Activated T-cell treated with anti-CD3 and anti-CD28 coated beads, Interleukin-2, amount 50 U/mL, for 24 hours (primary cell): ENCODE data around the gene AGXT.

Experiments
- DNase-seq: peaks from one replicate; pipeline ENCODE4 v3.0.0-alpha.2; 2020
- H3K27ac Mint-ChIP-seq: 2 replicates; pipeline ENCODE4 v1.8.0; 2020; ENCODE audit warnings: mild to moderate bottlenecking, mixed read lengths
- H3K27me3 Mint-ChIP-seq: 2 replicates; pipeline ENCODE4 v1.8.0; 2020; ENCODE audit warnings: mixed read lengths
- H3K36me3 Mint-ChIP-seq: 2 replicates; pipeline ENCODE4 v1.8.0; 2020; ENCODE audit warnings: low read depth, mixed read lengths
- H3K4me1 Mint-ChIP-seq: 2 replicates; pipeline ENCODE4 v1.8.0; 2020; ENCODE audit warnings: low read depth, mixed read lengths
- H3K4me3 Mint-ChIP-seq: 2 replicates; pipeline ENCODE4 v1.8.0; 2020; ENCODE audit warnings: mild to moderate bottlenecking, moderate library complexity, mixed read lengths
- H3K9me3 Mint-ChIP-seq: 2 replicates; pipeline ENCODE4 v1.8.0; 2020; ENCODE audit warnings: mixed read lengths

AGXT gene

DNA sequence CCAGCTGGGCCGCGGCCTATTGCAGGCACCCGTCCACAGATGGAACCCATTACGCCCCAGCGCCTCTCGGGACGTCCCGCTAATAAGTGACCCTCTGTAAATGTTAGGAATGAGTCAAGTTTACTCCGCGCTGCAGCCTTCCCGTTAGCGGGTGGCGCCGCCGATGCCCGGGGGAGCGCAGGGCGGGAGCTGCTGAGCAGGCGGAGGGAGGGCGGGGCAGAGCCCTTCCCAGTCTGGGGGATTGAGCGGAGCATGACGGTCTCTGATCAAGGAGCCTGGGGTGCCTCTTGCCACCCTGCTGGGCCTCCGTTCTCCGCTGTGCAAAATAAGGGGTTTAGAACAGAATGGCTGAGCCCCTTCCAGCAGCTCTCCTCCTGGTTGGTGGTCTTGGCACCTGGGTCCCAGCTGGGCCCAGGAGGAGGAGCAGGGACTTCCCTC, 48.0 kb downstream of the AGXT start:
- Mint-ChIP-seq H3K27ac (no peak overlapping the region), H3K4me3 (no peak overlapping the region), H3K36me3 (no peaks in the 10 kb centered on the region), H3K4me1 (peaks cover 2% of the 10 kb centered on the region), H3K9me3 (no peaks in the 10 kb centered on the region), H3K27me3 (peaks cover 45% of the 10 kb centered on the region)
- DNase-seq = no peak

DNA sequence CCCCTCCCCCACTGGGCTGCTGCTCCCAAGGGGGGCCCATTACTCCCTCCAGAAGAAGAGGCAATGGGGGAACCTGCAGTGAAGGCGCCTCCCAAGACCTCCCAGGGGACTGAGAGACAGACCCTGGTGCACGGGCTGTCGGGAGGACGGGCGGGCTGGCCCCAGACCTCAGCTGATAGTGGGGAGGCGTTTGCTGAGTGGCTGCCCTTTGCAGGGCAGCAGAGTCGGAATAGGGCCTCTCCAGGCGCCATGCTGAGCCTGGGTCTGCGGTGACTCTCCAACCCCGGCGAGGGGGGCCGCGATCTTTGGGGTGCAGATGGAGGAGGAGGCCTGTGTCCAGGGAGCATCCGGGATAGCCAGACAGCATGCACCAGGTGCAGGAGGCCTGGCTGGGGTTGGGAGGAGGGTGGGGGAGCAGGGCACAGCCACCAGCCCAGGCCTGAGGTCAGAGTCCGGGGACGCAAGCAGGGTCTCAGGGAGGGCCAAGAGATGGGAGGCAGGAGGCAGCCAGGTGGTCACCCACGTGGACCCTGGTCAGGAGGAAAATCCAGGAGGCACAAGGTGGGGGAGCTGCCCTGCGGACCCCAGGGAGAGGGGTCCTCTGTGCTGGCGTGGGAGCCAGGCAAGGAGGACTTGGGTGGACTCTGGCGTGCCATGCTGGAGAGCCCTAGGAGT, 48.5 kb downstream of the AGXT start:
- peaks cover 40% of the 10 kb centered on the region for H3K27me3 Mint-ChIP-seq
- H3K9me3 Mint-ChIP-seq = no peaks in the 10 kb centered on the region
- peaks cover 2% of the 10 kb centered on the region for H3K4me1 Mint-ChIP-seq
- no peak overlapping the region for H3K4me3 Mint-ChIP-seq
- DNase-seq = no peak
- H3K36me3 Mint-ChIP-seq = no peaks in the 10 kb centered on the region
- no peak overlapping the region for H3K27ac Mint-ChIP-seq

DNA sequence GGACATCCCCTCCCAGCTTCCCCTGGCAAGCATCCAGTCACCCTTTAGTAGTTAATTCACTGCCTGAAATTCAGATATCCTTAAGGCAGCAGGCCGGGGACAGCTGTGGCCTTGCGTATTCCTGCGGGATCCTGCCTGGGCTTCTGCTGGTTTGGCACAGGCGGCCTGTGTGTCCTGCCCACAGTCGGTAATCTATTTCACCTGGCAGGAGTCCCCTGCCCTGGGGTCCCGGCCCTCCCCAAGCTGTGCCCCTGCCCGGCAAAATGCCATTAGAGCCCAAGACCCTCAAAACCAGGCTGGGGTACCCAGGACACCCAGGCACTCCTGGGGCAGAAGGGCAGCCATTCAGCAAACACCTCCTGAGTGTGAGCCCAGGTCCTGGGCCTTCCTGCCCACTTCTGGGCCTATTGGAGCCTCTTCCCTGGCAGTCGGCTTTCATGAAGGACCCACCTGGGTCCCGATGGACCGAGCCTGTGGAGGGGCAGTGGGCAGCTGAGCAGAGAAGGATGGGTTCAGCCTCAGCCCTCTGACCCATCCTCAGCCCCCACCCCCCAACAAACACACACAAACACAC, 49.1 kb downstream of the AGXT start:
- H3K36me3 Mint-ChIP-seq = no peaks in the 10 kb centered on the region
- no peaks in the 10 kb centered on the region for H3K9me3 Mint-ChIP-seq
- H3K4me1 Mint-ChIP-seq = peaks cover 2% of the 10 kb centered on the region
- no peak overlapping the region for H3K4me3 Mint-ChIP-seq
- no peak overlapping the region for H3K27ac Mint-ChIP-seq
- DNase-seq = no peak
- H3K27me3 Mint-ChIP-seq = peaks cover 34% of the 10 kb centered on the region

DNA sequence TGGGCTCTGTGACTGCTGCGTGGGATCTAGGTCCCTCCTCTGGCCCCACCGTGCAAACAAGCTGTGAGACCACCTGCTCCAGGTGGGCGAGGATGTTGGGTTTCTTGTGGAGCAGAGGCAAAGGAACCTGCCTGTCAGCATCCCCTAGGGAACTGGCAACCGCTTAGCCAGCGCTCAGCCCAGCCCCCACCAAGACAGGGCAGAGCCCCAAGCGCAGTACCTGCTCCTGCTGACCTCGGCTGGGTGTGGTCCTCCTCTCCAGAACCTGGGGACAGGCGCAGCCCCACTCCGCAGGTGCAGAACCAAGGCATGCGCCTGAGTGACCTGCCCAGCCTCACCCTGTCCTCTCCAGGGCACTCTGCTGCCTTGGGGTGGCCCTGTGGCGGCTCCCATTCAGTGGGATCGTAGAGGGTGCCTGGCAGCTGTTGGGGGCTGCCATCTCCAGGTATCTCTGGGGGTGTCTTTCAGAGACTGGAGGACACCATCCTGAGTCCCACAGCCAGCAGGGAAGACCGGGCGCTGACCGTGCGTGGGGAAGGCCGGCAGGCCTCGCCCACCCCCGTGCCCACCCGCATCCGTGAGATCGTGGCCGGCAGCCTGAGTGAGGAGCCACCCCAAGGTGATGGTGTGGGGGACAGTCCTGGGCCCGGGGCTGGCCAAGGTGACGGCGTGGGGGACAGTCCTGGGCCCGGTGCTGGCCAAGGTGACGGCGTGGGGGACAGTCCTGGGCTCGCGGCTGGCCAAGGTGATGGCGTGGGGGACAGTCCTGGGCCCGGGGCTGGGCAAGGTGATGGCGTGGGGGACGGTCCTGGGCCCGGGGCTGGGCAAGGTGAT, 49.9 kb downstream of the AGXT start:
- Mint-ChIP-seq H3K4me3 (no peak overlapping the region), H3K27me3 (peaks cover 28% of the 10 kb centered on the region), H3K36me3 (no peaks in the 10 kb centered on the region), H3K4me1 (peaks cover 2% of the 10 kb centered on the region), H3K27ac (no peak overlapping the region), H3K9me3 (no peaks in the 10 kb centered on the region)
- DNase-seq = no peak

DNA sequence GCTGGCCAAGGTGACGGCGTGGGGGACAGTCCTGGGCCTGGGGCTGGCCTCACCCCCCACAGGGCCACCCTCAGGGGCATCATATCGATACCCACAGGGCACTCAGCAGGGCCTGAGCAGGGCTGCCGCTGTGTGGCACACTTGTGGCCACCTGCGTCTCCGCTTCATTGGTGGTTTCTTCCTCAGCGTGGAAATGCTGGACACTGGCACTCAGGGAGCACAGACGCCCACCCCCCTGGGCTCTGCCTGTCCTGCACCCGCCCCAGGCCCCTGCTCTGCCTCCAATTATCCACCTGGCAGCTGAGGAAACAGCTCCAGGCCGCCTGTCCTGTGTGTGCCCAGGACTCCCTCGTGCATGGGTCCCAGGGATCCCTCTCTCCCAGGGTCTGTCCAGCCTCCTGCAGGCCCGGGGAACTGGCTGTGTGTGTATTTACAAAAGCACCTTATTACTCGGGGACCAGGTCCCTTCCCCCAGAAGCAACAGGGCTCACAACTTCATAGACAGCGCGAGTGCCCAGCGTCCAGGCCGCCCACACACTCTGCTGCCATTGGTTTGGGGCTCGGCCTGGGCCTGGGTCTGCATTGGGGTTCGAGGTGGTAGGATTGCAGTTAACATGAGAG, 50.6 kb downstream of the AGXT start:
- no peaks in the 10 kb centered on the region for H3K9me3 Mint-ChIP-seq
- H3K27me3 Mint-ChIP-seq = peaks cover 25% of the 10 kb centered on the region
- no peak for DNase-seq
- H3K4me1 Mint-ChIP-seq = peaks cover 2% of the 10 kb centered on the region
- H3K36me3 Mint-ChIP-seq = no peaks in the 10 kb centered on the region
- H3K4me3 Mint-ChIP-seq = no peak overlapping the region
- no peak overlapping the region for H3K27ac Mint-ChIP-seq

DNA sequence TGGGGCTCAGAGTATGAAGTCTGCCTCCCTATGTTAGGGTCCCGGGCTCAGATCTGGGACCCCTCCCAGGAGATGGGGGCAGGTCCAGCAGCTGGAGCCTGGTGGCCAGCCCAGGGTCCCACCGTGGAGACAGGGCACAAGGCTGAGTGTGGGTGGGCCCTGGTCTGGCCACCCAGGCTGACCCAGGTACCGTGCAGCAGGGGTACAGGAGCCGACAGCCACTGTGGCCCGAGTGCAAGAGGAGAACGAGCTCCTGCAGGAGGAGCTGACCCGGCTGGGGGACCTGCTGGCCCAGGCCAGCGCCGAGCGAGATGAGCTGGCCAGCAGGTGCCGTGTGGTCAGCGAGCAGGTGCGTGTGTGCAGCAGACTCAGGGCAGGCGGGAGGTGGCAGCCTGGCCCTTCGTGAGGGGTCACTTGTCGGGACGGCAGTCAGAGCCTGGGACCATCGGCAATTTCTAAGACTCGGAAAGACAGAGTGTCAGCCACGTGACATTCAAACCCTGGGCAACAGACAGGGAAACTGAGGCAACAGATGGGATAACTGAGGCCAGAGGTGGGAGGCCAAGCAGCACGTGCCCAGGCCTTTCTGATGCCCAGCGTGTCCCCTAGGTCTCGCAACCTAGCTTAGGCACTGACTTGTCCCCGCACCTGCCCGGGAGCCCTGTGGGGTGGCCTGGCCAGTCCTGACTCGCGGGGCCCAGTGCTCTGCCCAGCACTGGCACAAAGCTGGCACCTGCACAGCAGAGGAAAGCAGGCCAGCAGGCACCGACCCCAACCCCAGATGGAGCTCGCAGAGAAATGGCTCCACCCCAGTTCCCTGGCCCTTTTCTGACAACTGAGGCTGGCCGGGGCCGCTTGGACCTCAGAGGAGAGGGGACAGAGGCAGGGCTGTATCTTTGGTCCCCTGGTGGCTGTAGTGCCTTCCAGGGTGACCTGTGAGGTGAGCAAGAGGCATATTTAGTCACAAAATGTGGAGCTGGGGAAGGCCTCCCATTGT, 51.5 kb downstream of the AGXT start:
- Mint-ChIP-seq H3K36me3 (no peaks in the 10 kb centered on the region), H3K27ac (no peak overlapping the region), H3K27me3 (peaks cover 19% of the 10 kb centered on the region), H3K4me3 (no peak overlapping the region), H3K9me3 (no peaks in the 10 kb centered on the region), H3K4me1 (peaks cover 2% of the 10 kb centered on the region)
- no peak for DNase-seq

DNA sequence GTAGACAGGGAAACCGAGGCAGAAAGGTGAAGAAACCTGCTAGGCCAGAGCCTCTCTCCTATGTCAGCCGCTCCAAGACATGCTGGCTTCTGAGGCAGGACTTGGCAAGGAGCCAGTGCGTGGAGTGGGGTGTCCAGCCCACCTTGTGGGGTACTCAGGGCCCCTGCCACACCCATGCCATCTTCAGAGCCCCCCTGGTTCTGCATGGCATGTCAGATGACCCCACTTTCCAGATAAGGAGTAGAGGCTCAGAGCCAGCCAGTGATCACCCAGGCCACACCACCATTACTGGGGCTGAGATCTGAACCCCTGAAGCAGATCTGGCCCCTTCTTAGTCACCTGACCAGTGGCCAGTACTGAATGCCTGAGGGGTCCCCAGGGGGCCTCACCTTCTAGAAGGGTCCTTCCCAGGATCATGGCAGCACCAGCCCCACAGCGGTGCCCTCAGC, 52.2 kb downstream of the AGXT start:
- H3K9me3 Mint-ChIP-seq = no peaks in the 10 kb centered on the region
- no peaks in the 10 kb centered on the region for H3K4me1 Mint-ChIP-seq
- H3K27me3 Mint-ChIP-seq = peaks cover 12% of the 10 kb centered on the region
- no peaks in the 10 kb centered on the region for H3K36me3 Mint-ChIP-seq
- peak; percentile 20 for DNase-seq
- H3K4me3 Mint-ChIP-seq = no peak overlapping the region
- no peak overlapping the region for H3K27ac Mint-ChIP-seq

DNA sequence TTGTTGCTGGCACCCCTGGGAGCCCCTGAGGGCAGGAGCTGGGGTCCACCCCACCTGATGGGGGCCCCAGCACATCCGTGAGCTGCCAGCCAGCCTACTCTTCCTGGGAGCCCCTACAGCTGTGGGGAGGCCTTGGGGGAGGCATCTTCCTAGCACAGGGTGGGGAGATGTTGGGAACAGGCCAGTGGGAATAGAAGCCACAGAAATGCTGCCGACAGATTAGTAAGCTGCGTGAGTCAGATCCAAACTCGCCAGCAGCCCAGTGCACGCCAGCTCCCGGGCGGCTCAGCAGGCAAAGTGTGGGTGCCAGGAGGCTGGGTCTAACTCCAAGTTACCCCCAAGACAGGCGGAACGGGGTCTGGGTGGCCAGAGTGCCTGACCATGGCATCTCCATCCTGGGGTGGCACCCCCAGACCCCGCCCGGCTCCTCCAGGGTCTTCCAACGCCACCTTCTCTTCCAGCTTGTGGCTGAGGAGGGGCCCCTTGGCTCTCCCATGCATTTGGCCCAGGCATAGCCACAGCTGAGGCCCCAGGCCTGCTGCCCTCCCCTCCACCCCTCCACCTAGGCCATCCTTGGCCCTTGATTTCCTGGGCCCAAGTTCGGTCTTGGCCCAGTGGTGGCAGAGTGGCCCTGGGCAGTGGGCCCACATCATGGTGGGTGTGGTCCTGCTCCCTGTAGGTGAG, 52.8 kb downstream of the AGXT start:
- no peak overlapping the region for H3K4me3 Mint-ChIP-seq
- H3K4me1 Mint-ChIP-seq = no peaks in the 10 kb centered on the region
- peaks cover 9% of the 10 kb centered on the region for H3K27me3 Mint-ChIP-seq
- DNase-seq = peak; percentile 26
- no peak overlapping the region for H3K27ac Mint-ChIP-seq
- H3K36me3 Mint-ChIP-seq = no peaks in the 10 kb centered on the region
- H3K9me3 Mint-ChIP-seq = no peaks in the 10 kb centered on the region

DNA sequence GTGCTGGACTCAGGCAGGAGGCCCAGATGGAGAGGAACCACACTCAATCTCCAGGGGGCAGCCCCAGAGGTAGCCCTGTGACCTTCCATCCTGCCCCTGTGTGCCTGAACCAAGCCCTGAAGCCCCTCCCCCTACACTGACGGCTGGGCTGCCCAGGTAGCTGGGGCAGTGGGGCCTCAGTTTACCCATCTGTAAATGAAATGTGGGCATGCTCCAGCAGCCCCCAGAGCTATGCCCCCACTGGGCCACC, 53.3 kb downstream of the AGXT start:
- H3K4me3 Mint-ChIP-seq = no peak overlapping the region
- peaks cover 5% of the 10 kb centered on the region for H3K27me3 Mint-ChIP-seq
- H3K27ac Mint-ChIP-seq = no peak overlapping the region
- no peaks in the 10 kb centered on the region for H3K36me3 Mint-ChIP-seq
- no peaks in the 10 kb centered on the region for H3K4me1 Mint-ChIP-seq
- no peak for DNase-seq
- H3K9me3 Mint-ChIP-seq = no peaks in the 10 kb centered on the region

DNA sequence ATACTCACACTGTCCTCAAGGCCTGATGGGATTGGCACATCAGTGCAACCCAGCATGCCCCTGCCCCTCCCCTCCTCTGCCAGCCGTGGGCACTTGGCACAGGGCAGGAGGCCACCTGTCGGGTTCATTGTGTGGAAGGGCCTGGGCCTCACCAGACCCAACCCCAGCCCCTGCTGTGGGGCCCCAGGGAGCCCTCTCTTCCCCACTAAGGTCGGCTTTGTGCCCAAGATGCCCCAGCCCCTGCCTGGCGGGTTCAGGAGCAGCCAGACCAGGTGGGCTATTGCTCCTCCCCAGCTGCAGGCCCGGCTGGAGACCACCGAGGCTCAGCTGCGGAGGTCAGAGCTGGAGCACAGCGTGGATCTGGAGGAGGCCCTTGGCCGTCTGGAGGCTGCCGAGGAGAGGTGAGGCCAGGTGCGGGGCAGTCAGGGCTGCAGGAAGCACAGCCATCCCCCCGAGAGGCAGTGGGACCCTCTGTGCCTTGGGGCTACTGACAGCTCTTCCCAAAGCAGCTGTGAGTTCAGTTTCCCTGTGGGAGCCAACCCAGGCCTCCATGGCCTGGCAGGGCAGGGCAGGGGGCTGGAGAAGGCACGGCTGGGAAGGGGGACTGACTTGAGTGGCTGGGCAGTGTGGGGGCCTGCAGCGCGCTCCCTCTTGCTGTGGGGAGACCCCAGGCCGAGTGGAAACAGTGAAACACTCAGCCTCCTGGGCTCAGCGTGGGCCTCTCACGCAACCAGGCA, 53.8 kb downstream of the AGXT start:
- no peaks in the 10 kb centered on the region for H3K36me3 Mint-ChIP-seq
- H3K9me3 Mint-ChIP-seq = no peaks in the 10 kb centered on the region
- no peaks in the 10 kb centered on the region for H3K4me1 Mint-ChIP-seq
- DNase-seq = no peak
- no peak overlapping the region for H3K4me3 Mint-ChIP-seq
- H3K27me3 Mint-ChIP-seq = no peaks in the 10 kb centered on the region
- H3K27ac Mint-ChIP-seq = no peak overlapping the region

DNA sequence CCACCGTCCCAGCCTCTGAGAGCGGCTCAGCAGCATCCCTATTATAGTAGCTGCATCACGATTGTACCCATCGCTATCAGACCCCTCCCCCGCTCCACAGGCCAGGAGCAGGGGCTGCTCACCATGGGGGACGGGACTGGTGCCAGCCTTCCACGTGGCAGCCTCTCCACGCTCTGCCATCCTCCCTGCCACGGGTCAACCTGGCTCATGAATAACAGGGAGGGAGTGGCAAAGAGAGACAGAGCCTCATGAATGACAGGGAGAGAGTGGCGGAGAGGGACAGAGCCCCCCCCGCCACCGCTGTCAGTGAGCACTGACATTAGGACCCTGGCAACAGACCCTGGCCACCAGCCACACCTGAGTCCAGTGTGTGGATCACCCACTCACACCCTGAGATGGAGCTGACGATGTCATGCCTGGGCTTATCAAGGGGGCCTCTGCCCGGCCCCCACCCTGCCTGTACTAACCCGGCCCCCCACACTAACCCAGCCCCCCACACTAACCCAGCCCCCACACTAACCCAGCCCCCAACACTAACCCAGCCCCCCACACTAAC, 54.4 kb downstream of the AGXT start:
- Mint-ChIP-seq H3K9me3 (no peaks in the 10 kb centered on the region), H3K27ac (no peak overlapping the region), H3K4me3 (no peak overlapping the region), H3K27me3 (no peaks in the 10 kb centered on the region), H3K4me1 (no peaks in the 10 kb centered on the region), H3K36me3 (no peaks in the 10 kb centered on the region)
- DNase-seq = no peak

DNA sequence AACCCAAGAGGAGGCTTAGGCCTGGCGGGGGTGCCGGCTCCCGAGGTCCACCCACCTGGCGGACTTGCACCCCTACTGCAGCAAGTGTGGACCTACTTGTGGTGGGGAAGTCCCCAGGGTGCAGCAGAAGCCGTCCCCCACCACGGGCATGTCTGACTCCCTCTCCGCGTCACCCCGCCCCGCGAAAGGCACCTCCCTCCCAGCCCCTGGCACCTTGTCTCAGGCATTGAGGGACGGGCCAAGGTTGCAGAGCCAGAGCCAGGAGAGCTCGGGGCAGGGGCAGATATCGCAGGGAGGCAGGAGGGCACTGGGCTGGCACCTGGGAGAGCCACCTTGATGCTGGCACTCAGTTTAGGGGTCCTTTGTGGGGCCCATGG, 56.6 kb downstream of the AGXT start:
- no peak overlapping the region for H3K4me3 Mint-ChIP-seq
- H3K4me1 Mint-ChIP-seq = no peaks in the 10 kb centered on the region
- peak; percentile 25 for DNase-seq
- no peaks in the 10 kb centered on the region for H3K36me3 Mint-ChIP-seq
- H3K9me3 Mint-ChIP-seq = no peaks in the 10 kb centered on the region
- H3K27me3 Mint-ChIP-seq = no peaks in the 10 kb centered on the region
- no peak overlapping the region for H3K27ac Mint-ChIP-seq
